AG04450 (cell line): Measurements from ENCODE around the gene CAB39L. TPM values are rescaled to one million over a fixed set of nuclear protein-coding genes. Genes with fewer than 3 reads are reported as not detected.

Experiments used
- CTCF ChIA-PET: fragments of 300-600, 350-600 bp; formaldehyde crosslinking; extraction: SDS; loops from one replicate; lab custom pipeline; 2022; ENCODE audit warnings: antibody characterized with exemption, inconsistent platforms; lab: Charles Lee
- POLR2A ChIA-PET: fragments of 350-600 bp; formaldehyde crosslinking; extraction: SDS; loops from one replicate; lab custom pipeline; 2021; ENCODE audit warnings: antibody characterized with exemption, inconsistent platforms; lab: Yijun Ruan, JAX
- DNase-seq: peaks from one replicate; pipeline ENCODE4 v3.0.0-alpha.2; 2011; ENCODE audit warnings: low read depth, low spot score
- H3K27ac ChIP-seq: one replicate; pipeline ENCODE4 v1.5.1; 2012; ENCODE audit warnings: low read depth, low read length, control low read depth
- H3K27me3 ChIP-seq: one replicate; pipeline ENCODE4 v1.6.0; 2012; ENCODE audit warnings: low read length; ENCODE audit not compliant: control insufficient read depth, insufficient read depth
- H3K4me3 ChIP-seq: 2 replicates; pipeline ENCODE4 v1.5.1; 2011; ENCODE audit warnings: mild to moderate bottlenecking, low read depth, low read length, control low read depth
- H3K9me3 ChIP-seq: 2 replicates; pipeline ENCODE4 v1.5.1; 2012; ENCODE audit warnings: low read length; ENCODE audit not compliant: control insufficient read depth, insufficient read depth
- polyA plus RNA-seq: library from polyadenylated mRNA; depleted of rRNA; stranded (reverse); fragments of >200 nt; gene quantifications from 2 replicates; pipeline ENCODE4 v1.2.3, GENCODE V29; 2011
- TF ChIP-seq, protein P1 (sequence below): IDR thresholded peaks from 2 replicates; pipeline ENCODE4 v1.5.1; 2011; ENCODE audit warnings: low read depth, low read length, control low read depth, inconsistent platforms

The CAB39L gene
- polyA plus RNA-seq, 1 experiment, result 26.3 TPM

DNA sequence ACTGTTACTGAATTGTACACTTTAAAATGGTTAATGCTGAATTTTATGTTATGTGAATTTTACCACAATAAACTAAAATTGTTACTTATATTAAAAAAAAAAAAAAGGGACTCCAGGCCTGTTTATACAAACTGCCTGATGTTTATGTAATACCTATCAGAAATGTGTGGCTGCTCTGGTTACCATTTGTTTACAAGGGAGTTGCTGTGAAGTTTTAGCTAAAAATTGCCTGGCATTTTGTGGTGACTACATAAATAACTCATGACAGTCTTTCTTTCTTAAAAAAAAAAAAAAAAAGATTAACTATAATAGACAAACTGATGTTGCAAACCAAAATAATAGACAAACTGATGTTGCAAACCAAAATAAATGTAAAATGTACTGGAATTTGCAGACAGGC lies 124.3 kb downstream of the CAB39L start:
- peak; percentile 54 for DNase-seq
- no peaks in the 10 kb centered on the region for H3K9me3 ChIP-seq
- no peaks in the 10 kb centered on the region for H3K27me3 ChIP-seq
- no peak overlapping the region for H3K27ac ChIP-seq
- H3K4me3 ChIP-seq, result no peak overlapping the region
- TF ChIP-seq, protein P1, sequence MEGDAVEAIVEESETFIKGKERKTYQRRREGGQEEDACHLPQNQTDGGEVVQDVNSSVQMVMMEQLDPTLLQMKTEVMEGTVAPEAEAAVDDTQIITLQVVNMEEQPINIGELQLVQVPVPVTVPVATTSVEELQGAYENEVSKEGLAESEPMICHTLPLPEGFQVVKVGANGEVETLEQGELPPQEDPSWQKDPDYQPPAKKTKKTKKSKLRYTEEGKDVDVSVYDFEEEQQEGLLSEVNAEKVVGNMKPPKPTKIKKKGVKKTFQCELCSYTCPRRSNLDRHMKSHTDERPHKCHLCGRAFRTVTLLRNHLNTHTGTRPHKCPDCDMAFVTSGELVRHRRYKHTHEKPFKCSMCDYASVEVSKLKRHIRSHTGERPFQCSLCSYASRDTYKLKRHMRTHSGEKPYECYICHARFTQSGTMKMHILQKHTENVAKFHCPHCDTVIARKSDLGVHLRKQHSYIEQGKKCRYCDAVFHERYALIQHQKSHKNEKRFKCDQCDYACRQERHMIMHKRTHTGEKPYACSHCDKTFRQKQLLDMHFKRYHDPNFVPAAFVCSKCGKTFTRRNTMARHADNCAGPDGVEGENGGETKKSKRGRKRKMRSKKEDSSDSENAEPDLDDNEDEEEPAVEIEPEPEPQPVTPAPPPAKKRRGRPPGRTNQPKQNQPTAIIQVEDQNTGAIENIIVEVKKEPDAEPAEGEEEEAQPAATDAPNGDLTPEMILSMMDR, result no peak
- POLR2A ChIA-PET, result interaction anchor here (0.6 to 0.7 kb wide), 4 partner anchors 8 to 427 kb away, joined by 3 to 5 read pairs (median 4); no protein-coding TSS in a partner anchor
- CTCF ChIA-PET, result no interaction called here

GRCh38 chr13:49315756-49316482 lies 127.9 kb downstream of the CAB39L start:
- POLR2A ChIA-PET, result interaction anchor here (0.6 kb wide), 1 partner anchor 25 kb away, joined by 3 read pairs; no protein-coding TSS in a partner anchor
- no peak for DNase-seq
- Histone ChIP-seq H3K27me3 (no peaks in the 10 kb centered on the region), H3K9me3 (peaks cover under 1% of the 10 kb centered on the region; the same call in 1 of the 2 replicates), H3K27ac (no peak overlapping the region), H3K4me3 (no peak overlapping the region)
- TF ChIP-seq, protein P1, result no peak
- CTCF ChIA-PET, result interaction anchor here (0.6 to 0.7 kb wide), 2 partner anchors 15 to 35 kb away, joined by 3 to 4 read pairs; no protein-coding TSS in a partner anchor

DNA sequence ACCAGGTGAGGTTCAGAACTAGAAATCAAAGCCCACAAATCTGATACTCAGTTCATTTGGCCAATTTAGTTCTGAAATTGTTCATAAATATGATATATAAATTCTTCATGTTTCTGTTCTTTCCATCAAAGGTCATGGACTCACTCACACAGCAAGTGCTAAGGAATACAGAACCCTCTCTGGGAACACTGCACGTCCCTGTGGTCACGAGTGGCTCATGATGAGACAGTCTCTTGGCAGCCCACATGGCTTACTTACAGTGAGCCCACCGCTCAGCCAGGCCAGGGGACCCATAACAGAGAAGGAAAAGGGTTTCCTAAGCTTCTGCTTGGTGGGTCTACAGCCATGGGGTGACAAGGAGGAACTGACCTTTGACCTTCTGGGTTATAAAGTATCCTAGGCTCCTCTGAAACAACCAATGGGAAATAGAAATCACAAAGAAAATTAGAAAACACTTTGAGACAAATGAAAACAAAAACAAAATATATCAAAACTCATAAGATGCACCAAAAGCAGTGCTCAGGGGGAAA lies 128.8 kb downstream of the CAB39L start:
- Histone ChIP-seq H3K27me3 (no peaks in the 10 kb centered on the region), H3K4me3 (no peak overlapping the region), H3K9me3 (peaks cover 5% of the 10 kb centered on the region; the same call in 1 of the 2 replicates), H3K27ac (no peak overlapping the region)
- DNase-seq, result no peak
- POLR2A ChIA-PET, result interaction anchor here (1.5 to 1.9 kb wide), 2 partner anchors 52 to 129 kb away, joined by 5 to 8 read pairs; partner anchors contain the start of genes CAB39L and SETDB2
- CTCF ChIA-PET, result no interaction called here
- TF ChIP-seq, protein P1, result no peak

DNA sequence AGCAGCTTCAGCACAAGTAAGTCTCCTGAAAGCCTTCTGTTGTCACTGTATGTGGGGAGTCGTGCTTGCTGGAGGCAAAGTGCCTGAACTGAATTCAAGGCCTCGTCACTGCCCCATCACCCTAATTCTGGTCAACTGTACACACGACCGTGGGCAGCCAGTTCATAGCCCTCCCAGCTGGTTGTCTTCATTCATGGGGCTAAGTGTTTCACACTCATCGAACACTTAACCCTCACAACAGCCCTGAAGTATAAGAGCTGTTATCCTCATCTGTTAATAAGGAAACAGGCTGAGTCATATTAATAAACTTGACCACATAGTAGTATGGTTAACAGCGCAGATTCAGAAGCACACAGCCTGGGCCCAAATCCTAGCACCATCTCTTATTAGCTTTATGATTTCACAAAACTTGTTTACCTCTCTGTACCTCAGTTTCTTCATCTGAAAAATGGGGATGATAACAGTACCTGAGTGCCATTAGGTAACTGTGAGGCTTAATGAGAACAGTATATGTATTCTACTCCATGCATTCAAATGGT lies 129.5 kb downstream of the CAB39L start:
- TF ChIP-seq, protein P1, result no peak
- Histone ChIP-seq H3K27ac (peak overlapping the region; percentile 98), H3K4me3 (no peak overlapping the region), H3K9me3 (peaks cover 5% of the 10 kb centered on the region; the same call in 1 of the 2 replicates), H3K27me3 (no peaks in the 10 kb centered on the region)
- ChIA-PET CTCF (no interaction called here), POLR2A (interaction anchor here (0.6 to 1.9 kb wide), 4 partner anchors 15 to 143 kb away, joined by 3 to 8 read pairs (median 4); partner anchors contain the start of genes CAB39L and SETDB2)
- no peak for DNase-seq
